CD8-positive, alpha-beta memory T cell (primary cell): ENCODE data around the gene MRTFA. TPM values are rescaled to one million over a fixed set of nuclear protein-coding genes. Genes with fewer than 3 reads are reported as not detected.

Source experiments
- CTCF ChIA-PET: fragments of 350-600 bp; sonication (Branson Sonifier 250); formaldehyde crosslinking; loops from one replicate; lab custom pipeline; 2021; ENCODE audit warnings: antibody characterized with exemption; lab: Charles Lee
- POLR2A ChIA-PET: fragments of 350-600 bp; sonication (Branson Sonifier 250); formaldehyde crosslinking; loops from one replicate; lab custom pipeline; 2021; ENCODE audit warnings: antibody characterized with exemption; lab: Charles Lee
- DNase-seq, 5 donors: peaks; one replicate each; pipeline versions ENCODE4 v3.0.0 to v3.0.0-alpha.2; 2020 to 2022; ENCODE audit warnings: mixed read lengths in 1 of 5
- H3K27ac ChIP-seq: one replicate; pipeline ENCODE4 v1.7.0; 2013; ENCODE audit warnings: low read depth, mild to moderate bottlenecking, low read length, moderate library complexity
- H3K27me3 ChIP-seq: 2 replicates; pipeline ENCODE4 v1.7.0; 2013; ENCODE audit warnings: low read length, mild to moderate bottlenecking; ENCODE audit not compliant: insufficient read depth, poor library complexity, severe bottlenecking
- H3K36me3 ChIP-seq: 2 replicates; pipeline ENCODE4 v1.7.0; 2013; ENCODE audit warnings: mild to moderate bottlenecking, low read length, moderate library complexity; ENCODE audit not compliant: insufficient read depth
- H3K4me1 ChIP-seq: 2 replicates; pipeline ENCODE4 v1.7.0; 2013; ENCODE audit warnings: mild to moderate bottlenecking, low read length, moderate library complexity; ENCODE audit not compliant: insufficient read depth
- H3K4me3 ChIP-seq: 2 replicates; pipeline ENCODE4 v1.7.0; 2013; ENCODE audit warnings: mild to moderate bottlenecking, low read length
- H3K9me3 ChIP-seq: 2 replicates; pipeline ENCODE4 v1.7.0; 2013; ENCODE audit warnings: mild to moderate bottlenecking, low read length
- H3K27ac Mint-ChIP-seq, 8 donors: one replicate each; pipeline ENCODE4 v1.8.0; 2020 to 2021; ENCODE audit warnings: mixed read lengths in 8 of 8, mild to moderate bottlenecking in 6 of 8, inconsistent platforms in 3 of 8, moderate library complexity in 3 of 8
- H3K27me3 Mint-ChIP-seq, 2 donors: one replicate each; pipeline ENCODE4 v1.8.0; 2020 to 2021; ENCODE audit warnings: mixed read lengths in 2 of 2, mild to moderate bottlenecking in 1 of 2, moderate library complexity in 1 of 2
- H3K36me3 Mint-ChIP-seq, 3 donors: one replicate each; pipeline ENCODE4 v1.8.0; 2020 to 2021; ENCODE audit warnings: mixed read lengths in 3 of 3, inconsistent platforms in 1 of 3, mild to moderate bottlenecking in 1 of 3
- H3K4me1 Mint-ChIP-seq, 3 donors: one replicate each; pipeline ENCODE4 v1.8.0; 2020 to 2021; ENCODE audit warnings: mixed read lengths in 3 of 3, inconsistent platforms in 1 of 3, mild to moderate bottlenecking in 1 of 3
- H3K4me3 Mint-ChIP-seq, 7 donors: one replicate each; pipeline ENCODE4 v1.8.0; 2020 to 2021; ENCODE audit warnings: mixed read lengths in 7 of 7, mild to moderate bottlenecking in 6 of 7, moderate library complexity in 4 of 7, inconsistent platforms in 2 of 7
- H3K9me3 Mint-ChIP-seq, 5 donors: one replicate each; pipeline ENCODE4 v1.8.0; 2020 to 2022; ENCODE audit warnings: mixed read lengths in 5 of 5, mild to moderate bottlenecking in 3 of 5, moderate library complexity in 2 of 5, inconsistent platforms in 1 of 5
- polyA plus RNA-seq: library from polyadenylated mRNA; unstranded; fragments of 300-500 nt; fragmentation: Illumina TruSeq; gene quantifications from one replicate; pipeline ENCODE4 v1.2.3, GENCODE V29; 2021
- total RNA-seq, 2 experiments: library from RNA; stranded (reverse); gene quantifications; one replicate each; pipeline ENCODE4 v1.2.3, GENCODE V29; 2021

The MRTFA gene
- total and polyA plus RNA-seq, 3 experiments from 2014 or later: 22.9 to 40.5 (median 38.6) TPM

GRCh38 chr22:40524392-40525249 is 111.9 kb downstream of the MRTFA start:
- H3K36me3 Mint-ChIP-seq: peaks cover 3 to 9% (median 4%) of the 10 kb centered on the region in 3 donors
- no peaks in the 10 kb centered on the region for H3K9me3 Mint-ChIP-seq
- no peak overlapping the region for H3K4me3 Mint-ChIP-seq
- no peaks in the 10 kb centered on the region for H3K9me3 ChIP-seq
- ChIA-PET POLR2A (interaction anchor here (0.5 to 1.4 kb wide), 4 partner anchors 12 to 140 kb away, joined by 3 read pairs; no protein-coding TSS in a partner anchor), CTCF (interaction anchor here (0.8 to 2.2 kb wide), 16 partner anchors 8 to 229 kb away, joined by 3 to 22 read pairs (median 4); partner anchors contain the start of gene MRTFA)
- peaks cover 21 to 33% (median 27%) of the 10 kb centered on the region in 3 donors for H3K4me1 Mint-ChIP-seq
- no peak overlapping the region for H3K27ac ChIP-seq
- no peaks in the 10 kb centered on the region for H3K36me3 ChIP-seq
- H3K27me3 ChIP-seq: no peaks in the 10 kb centered on the region
- H3K27me3 Mint-ChIP-seq: no peaks in the 10 kb centered on the region
- H3K4me1 ChIP-seq: peaks cover 7% of the 10 kb centered on the region
- no peak for DNase-seq
- H3K27ac Mint-ChIP-seq: no peak overlapping the region
- no peak overlapping the region for H3K4me3 ChIP-seq

GRCh38 chr22:40522141-40522540 is 114.4 kb downstream of the MRTFA start:
- Mint-ChIP-seq H3K9me3 (no peaks in the 10 kb centered on the region), H3K4me3 (peak overlapping the region in 1 of 7 donors; percentile 51), H3K27me3 (no peaks in the 10 kb centered on the region), H3K27ac (no peak overlapping the region), H3K36me3 (peaks cover 2 to 9% (median 3%) of the 10 kb centered on the region in 3 donors), H3K4me1 (peaks cover 30 to 42% (median 39%) of the 10 kb centered on the region in 3 donors)
- Histone ChIP-seq H3K27me3 (no peaks in the 10 kb centered on the region), H3K27ac (no peak overlapping the region), H3K36me3 (no peaks in the 10 kb centered on the region), H3K9me3 (no peaks in the 10 kb centered on the region), H3K4me3 (no peak overlapping the region), H3K4me1 (peaks cover 25% of the 10 kb centered on the region)
- DNase-seq: no peak
- CTCF ChIA-PET: interaction anchor here (1.2 to 2.6 kb wide), 2 partner anchors 11 to 124 kb away, joined by 3 to 7 read pairs; no protein-coding TSS in a partner anchor
- POLR2A ChIA-PET: no interaction called here

GRCh38 chr22:40521046-40521445 is 115.5 kb downstream of the MRTFA start:
- no peaks in the 10 kb centered on the region for H3K36me3 ChIP-seq
- peaks cover 25% of the 10 kb centered on the region for H3K4me1 ChIP-seq
- CTCF ChIA-PET: interaction anchor here (1.2 to 2.6 kb wide), 3 partner anchors 12 to 125 kb away, joined by 3 to 7 read pairs (median 4); partner anchors contain the start of gene MRTFA
- peaks cover 25 to 33% (median 33%) of the 10 kb centered on the region in 3 donors for H3K4me1 Mint-ChIP-seq
- DNase-seq: no peak
- H3K27ac Mint-ChIP-seq: peak overlapping the region in 2 of 8 donors; percentile 46 to 54
- POLR2A ChIA-PET: no interaction called here
- H3K9me3 Mint-ChIP-seq: no peaks in the 10 kb centered on the region
- no peak overlapping the region for H3K4me3 ChIP-seq
- H3K4me3 Mint-ChIP-seq: no peak overlapping the region
- H3K27me3 ChIP-seq: no peaks in the 10 kb centered on the region
- H3K27ac ChIP-seq: no peak overlapping the region
- no peaks in the 10 kb centered on the region for H3K27me3 Mint-ChIP-seq
- no peaks in the 10 kb centered on the region for H3K9me3 ChIP-seq
- H3K36me3 Mint-ChIP-seq: peaks cover 2 to 10% (median 4%) of the 10 kb centered on the region in 3 donors

- no peak for DNase-seq
- no peaks in the 10 kb centered on the region for H3K9me3 Mint-ChIP-seq
- peak overlapping the region in 5 of 8 donors; percentile 3 to 93 (median 71) for H3K27ac Mint-ChIP-seq
- Histone ChIP-seq H3K27ac (no peak overlapping the region), H3K27me3 (no peaks in the 10 kb centered on the region), H3K36me3 (no peaks in the 10 kb centered on the region), H3K4me3 (no peak overlapping the region), H3K9me3 (no peaks in the 10 kb centered on the region), H3K4me1 (peaks cover 25% of the 10 kb centered on the region)
- ChIA-PET POLR2A (no interaction called here), CTCF (interaction anchor here (1.2 to 2.6 kb wide), 3 partner anchors 13 to 126 kb away, joined by 3 to 7 read pairs (median 4); partner anchors contain the start of gene MRTFA)
- H3K27me3 Mint-ChIP-seq: no peaks in the 10 kb centered on the region
- H3K4me1 Mint-ChIP-seq: peaks cover 23 to 30% (median 30%) of the 10 kb centered on the region in 3 donors
- H3K36me3 Mint-ChIP-seq: peaks cover 2 to 13% (median 4%) of the 10 kb centered on the region in 3 donors
- H3K4me3 Mint-ChIP-seq: peak overlapping the region in 1 of 7 donors; percentile 33
These were observed 116.0 kb downstream of the MRTFA start for GRCh38 chr22:40520562-40520961.

- Histone ChIP-seq H3K27ac (no peak overlapping the region), H3K4me3 (no peak overlapping the region)
- peak overlapping the region; percentile 3 to 93 (median 58) for H3K27ac Mint-ChIP-seq
These were observed 116.6 kb downstream of the MRTFA start for GRCh38 chr22:40519948-40520331.

GRCh38 chr22:40519284-40519947 is 117.1 kb downstream of the MRTFA start:
- POLR2A ChIA-PET: no interaction called here
- H3K36me3 Mint-ChIP-seq: peaks cover 4 to 17% (median 4%) of the 10 kb centered on the region in 3 donors
- H3K9me3 ChIP-seq: no peaks in the 10 kb centered on the region
- DNase-seq: peak in 1 of 5 donors; percentile 34
- H3K9me3 Mint-ChIP-seq: no peaks in the 10 kb centered on the region
- H3K36me3 ChIP-seq: no peaks in the 10 kb centered on the region
- CTCF ChIA-PET: interaction anchor here (1.0 kb wide), 1 partner anchor 11 kb away, joined by 3 read pairs; no protein-coding TSS in a partner anchor
- H3K4me1 Mint-ChIP-seq: peaks cover 21 to 32% (median 28%) of the 10 kb centered on the region in 3 donors
- H3K4me1 ChIP-seq: peaks cover 25% of the 10 kb centered on the region
- H3K27ac Mint-ChIP-seq: peak overlapping the region; percentile 80 to 98 (median 92)
- H3K4me3 Mint-ChIP-seq: peak overlapping the region; percentile 77 to 83 (median 81)
- no peaks in the 10 kb centered on the region for H3K27me3 Mint-ChIP-seq
- H3K27me3 ChIP-seq: no peaks in the 10 kb centered on the region
- H3K27ac ChIP-seq: no peak overlapping the region
- H3K4me3 ChIP-seq: peak overlapping the region; percentile 63

More at GRCh38 chr22:40519948-40520331, 116.6 kb downstream of the MRTFA start:
- H3K4me1 Mint-ChIP-seq: peaks cover 22 to 32% (median 28%) of the 10 kb centered on the region in 3 donors
- H3K9me3 ChIP-seq: no peaks in the 10 kb centered on the region
- peak overlapping the region in 4 of 7 donors; percentile 5 to 33 (median 22) for H3K4me3 Mint-ChIP-seq
- CTCF ChIA-PET: interaction anchor here (1.0 to 1.4 kb wide), 2 partner anchors 11 to 126 kb away, joined by 3 to 4 read pairs; no protein-coding TSS in a partner anchor
- no peaks in the 10 kb centered on the region for H3K36me3 ChIP-seq
- H3K36me3 Mint-ChIP-seq: peaks cover 4 to 15% (median 4%) of the 10 kb centered on the region in 3 donors
- no peak for DNase-seq
- H3K27me3 Mint-ChIP-seq: no peaks in the 10 kb centered on the region
- no peaks in the 10 kb centered on the region for H3K9me3 Mint-ChIP-seq
- no peaks in the 10 kb centered on the region for H3K27me3 ChIP-seq
- H3K4me1 ChIP-seq: peaks cover 25% of the 10 kb centered on the region
- POLR2A ChIA-PET: no interaction called here

- Histone ChIP-seq H3K4me3 (peak overlapping the region; percentile 63), H3K4me1 (peaks cover 25% of the 10 kb centered on the region), H3K27ac (no peak overlapping the region), H3K9me3 (no peaks in the 10 kb centered on the region), H3K36me3 (no peaks in the 10 kb centered on the region), H3K27me3 (no peaks in the 10 kb centered on the region)
- DNase-seq: no peak
- Mint-ChIP-seq H3K27ac (peak overlapping the region; percentile 6 to 94 (median 92)), H3K9me3 (no peaks in the 10 kb centered on the region), H3K36me3 (peaks cover 4 to 17% (median 4%) of the 10 kb centered on the region in 3 donors), H3K27me3 (no peaks in the 10 kb centered on the region), H3K4me3 (peak overlapping the region; percentile 77 to 83 (median 81)), H3K4me1 (peaks cover 21 to 32% (median 28%) of the 10 kb centered on the region in 3 donors)
- ChIA-PET CTCF (interaction anchor here (0.9 kb wide), 1 partner anchor 118 kb away, joined by 3 read pairs; the partner anchor contains the start of gene MRTFA), POLR2A (no interaction called here)
These were observed 117.7 kb downstream of the MRTFA start for GRCh38 chr22:40518840-40519239.
